GM12873 (cell line): Measurements from ENCODE around the gene CPTP.

Experiments used
- TF ChIP-seq, protein P1 (sequence below): IDR thresholded peaks from 2 replicates; pipeline ENCODE4 v1.5.1; 2012; ENCODE audit warnings: low read depth, mild to moderate bottlenecking, moderate library complexity, low read length, control low read depth; ENCODE audit not compliant: insufficient read depth; ENCODE audit errors: missing control alignments

The CPTP gene

DNA sequence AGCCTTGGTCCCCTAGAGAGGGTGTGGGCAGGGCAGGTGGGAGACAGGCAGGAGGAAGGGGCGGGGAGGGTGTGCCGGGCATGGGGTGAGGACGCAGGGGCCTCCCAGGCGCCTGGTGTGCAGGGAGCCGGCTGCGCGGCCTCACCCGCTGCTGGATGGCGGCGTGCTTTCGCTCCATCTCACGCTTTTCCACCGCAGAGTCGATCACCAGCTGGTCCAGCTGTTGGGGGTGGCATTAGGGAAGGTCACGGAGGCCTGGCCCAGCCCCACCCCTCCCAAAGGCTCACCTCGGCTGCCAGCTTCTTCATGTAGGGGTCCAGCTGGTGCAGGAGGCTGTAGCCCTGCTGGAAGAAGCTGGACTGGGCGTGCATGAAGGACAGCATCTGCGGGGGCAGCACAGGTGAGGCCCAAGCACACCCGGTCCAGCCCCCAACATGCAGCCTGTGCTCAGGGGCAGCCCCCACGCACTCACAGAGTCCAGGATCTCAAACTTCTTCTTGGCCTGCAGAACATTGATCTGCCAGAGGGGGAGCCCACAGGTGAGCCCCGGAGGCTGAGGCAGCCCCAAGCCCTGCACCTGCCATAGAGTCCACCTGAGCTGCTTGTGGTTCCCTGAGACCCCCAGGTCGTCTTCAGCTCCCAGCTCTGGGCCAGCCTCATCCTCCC is 24.8 kb upstream of the CPTP start:
- TF ChIP-seq, protein P1, sequence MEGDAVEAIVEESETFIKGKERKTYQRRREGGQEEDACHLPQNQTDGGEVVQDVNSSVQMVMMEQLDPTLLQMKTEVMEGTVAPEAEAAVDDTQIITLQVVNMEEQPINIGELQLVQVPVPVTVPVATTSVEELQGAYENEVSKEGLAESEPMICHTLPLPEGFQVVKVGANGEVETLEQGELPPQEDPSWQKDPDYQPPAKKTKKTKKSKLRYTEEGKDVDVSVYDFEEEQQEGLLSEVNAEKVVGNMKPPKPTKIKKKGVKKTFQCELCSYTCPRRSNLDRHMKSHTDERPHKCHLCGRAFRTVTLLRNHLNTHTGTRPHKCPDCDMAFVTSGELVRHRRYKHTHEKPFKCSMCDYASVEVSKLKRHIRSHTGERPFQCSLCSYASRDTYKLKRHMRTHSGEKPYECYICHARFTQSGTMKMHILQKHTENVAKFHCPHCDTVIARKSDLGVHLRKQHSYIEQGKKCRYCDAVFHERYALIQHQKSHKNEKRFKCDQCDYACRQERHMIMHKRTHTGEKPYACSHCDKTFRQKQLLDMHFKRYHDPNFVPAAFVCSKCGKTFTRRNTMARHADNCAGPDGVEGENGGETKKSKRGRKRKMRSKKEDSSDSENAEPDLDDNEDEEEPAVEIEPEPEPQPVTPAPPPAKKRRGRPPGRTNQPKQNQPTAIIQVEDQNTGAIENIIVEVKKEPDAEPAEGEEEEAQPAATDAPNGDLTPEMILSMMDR = peak; percentile 73

DNA sequence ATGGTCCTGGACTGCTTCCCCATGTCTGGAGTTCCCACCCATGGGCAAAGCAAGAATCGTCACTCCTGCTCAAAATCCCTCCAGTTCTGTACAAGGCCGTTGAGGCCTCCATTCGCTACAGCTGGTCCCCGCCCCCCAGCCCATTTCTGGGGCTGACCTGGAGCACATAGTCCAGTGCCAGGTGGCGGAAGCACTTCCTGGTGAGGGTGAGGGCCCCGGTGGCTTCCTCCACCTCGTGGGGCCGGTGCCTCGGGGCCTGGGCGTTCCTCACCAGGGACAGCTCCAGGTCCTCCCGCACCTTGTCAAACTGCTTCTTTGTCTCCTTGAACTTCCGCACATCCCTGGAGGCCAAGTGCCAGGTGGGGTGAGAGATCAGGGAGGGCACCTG is 24.3 kb upstream of the CPTP start:
- TF ChIP-seq, protein P1 = no peak

DNA sequence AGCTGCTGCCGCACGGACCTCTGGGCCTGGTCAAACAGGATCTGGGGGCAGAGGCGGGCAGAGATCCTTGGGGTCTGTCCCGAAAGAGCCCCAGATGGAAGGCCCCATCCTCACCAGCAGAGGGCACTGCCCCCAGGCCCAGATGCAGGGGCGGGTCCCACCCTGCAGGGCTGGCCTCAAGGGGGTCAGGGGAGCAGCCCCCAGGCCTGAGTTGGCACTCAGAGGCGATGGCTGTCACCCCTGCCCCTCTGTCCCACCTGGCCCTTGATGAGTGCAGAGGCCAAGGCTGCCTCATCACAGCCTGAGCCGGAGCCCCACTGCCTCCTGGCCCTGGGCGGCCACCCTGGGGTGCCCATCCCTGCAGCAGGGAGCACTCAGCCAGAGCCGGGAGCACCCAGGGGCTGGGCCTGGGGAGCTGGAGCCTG is 22.6 kb upstream of the CPTP start:
- TF ChIP-seq, protein P1 = peak; percentile 63

DNA sequence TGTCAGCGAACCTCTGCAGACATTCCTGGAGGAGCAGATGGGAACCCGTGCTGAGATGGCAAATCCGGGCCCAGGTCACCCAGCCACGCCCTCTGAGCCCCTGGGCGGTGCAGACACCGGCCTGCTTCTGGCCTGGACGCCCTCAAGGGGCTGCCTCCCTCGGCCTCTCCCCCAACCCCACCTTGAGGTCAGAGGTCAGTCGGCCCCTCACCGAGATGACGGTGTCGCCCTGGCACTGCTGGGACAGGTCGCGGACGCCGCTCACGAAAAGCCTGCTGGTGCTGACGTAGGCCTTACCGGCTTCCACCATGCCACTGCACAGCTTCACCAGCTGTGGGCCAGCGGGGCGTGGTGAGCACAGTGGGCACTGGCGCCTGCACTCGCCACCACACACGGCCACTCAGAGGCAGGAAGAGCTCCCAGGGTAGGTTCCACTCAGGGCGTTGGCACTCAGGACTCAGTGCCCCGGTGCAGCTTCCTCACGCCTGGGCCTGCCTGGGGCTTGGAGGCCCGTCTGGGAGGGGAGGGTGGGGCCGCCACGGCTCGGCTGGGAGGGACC is 21.6 kb upstream of the CPTP start:
- TF ChIP-seq, protein P1 = no peak

DNA sequence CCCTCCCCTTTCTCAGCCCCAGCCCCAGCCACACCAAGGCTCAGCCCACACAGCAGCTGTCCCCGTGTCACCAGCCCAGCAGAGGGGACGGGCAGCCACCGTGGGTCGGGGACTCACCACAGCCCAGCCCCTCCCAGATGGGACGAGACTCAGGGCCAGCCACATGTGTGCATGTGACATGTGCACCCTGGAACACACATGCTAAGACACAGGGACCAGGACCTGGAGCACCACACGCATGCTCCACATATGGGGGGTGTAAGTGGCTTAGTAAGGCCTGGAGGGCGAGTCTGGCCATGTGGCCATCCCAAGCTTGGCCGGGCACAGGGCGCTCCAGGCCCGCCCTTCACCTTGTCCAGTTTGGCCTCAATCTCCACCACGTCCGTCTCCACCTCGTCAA is 20.9 kb upstream of the CPTP start:
- TF ChIP-seq, protein P1 = no peak

DNA sequence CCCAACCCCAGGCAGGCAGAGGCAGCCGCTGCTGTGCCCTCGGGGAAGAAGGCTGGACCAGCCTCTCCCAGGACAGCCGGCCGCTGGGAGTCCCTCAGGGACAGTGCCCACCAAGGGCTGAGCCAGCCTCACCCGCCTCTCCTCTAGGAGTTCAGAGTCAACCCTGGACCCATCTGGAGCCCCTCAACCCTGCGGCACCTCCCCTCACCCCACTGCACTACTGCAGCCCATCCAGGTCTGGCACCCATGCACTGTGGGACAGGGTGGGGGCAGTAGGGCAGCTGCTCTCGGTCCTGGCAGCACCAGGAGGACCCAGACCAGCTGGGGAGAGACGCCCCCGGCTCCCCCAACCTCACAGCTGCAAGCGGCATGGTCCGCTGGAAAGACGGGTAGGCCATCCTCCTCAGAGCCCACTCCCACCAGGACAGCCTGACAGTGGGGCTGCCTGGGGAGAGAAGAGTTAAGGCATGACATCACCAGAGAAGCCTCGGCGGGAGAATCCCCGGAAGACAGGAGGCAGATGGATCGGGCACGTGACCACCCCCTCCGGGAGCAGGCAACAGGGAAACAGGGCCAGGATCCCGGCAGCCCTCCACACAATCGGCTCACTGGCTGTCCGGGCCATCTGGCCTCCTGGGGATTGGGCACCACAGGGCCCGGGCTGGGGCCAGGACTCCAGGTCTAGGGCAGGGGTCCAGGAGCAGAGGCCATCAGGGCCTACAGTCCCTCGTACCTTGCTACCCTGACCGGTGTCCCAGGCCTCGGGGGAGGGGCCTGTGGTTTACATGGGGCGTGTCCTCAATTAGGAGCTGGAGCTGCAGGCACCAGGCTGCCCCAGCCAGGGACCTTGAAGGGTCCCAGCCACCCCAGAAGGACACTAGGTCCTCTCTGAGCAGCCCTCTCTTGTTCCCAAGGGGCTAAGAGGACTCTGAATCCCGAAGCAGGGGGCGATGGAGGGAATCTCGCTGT is 20.0 kb upstream of the CPTP start:
- TF ChIP-seq, protein P1 = no peak
